Gastrocnemius medialis (tissue), 4 donors: ENCODE results near the gene PTK7.

Experiments
- POLR2A ChIP-seq, 2 donors: fragments of 450-650 bp; IDR thresholded peaks; one replicate each; pipeline ENCODE4 v1.6.1; 2017; ENCODE audit warnings: antibody characterized with exemption in 2 of 2, mild to moderate bottlenecking in 2 of 2, moderate library complexity in 2 of 2
- TF ChIP-seq, protein P1 (sequence below), 5 experiments: fragments of 450-650 bp in 3 of 5; fragments of 200-600 bp in 2 of 5; sonication (generic) in 2 of 5; IDR thresholded peaks in 4 of 5; conservative IDR thresholded peaks in 1 of 5; 1 replicate in 4 of 5; 2 replicates in 1 of 5; pipeline ENCODE4 v1.5.1; 2016 to 2019; ENCODE audit warnings: antibody characterized with exemption in 5 of 5, mild to moderate bottlenecking in 3 of 5, moderate library complexity in 3 of 5

- TF ChIP-seq, protein P1, sequence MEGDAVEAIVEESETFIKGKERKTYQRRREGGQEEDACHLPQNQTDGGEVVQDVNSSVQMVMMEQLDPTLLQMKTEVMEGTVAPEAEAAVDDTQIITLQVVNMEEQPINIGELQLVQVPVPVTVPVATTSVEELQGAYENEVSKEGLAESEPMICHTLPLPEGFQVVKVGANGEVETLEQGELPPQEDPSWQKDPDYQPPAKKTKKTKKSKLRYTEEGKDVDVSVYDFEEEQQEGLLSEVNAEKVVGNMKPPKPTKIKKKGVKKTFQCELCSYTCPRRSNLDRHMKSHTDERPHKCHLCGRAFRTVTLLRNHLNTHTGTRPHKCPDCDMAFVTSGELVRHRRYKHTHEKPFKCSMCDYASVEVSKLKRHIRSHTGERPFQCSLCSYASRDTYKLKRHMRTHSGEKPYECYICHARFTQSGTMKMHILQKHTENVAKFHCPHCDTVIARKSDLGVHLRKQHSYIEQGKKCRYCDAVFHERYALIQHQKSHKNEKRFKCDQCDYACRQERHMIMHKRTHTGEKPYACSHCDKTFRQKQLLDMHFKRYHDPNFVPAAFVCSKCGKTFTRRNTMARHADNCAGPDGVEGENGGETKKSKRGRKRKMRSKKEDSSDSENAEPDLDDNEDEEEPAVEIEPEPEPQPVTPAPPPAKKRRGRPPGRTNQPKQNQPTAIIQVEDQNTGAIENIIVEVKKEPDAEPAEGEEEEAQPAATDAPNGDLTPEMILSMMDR (IDR thresholded peaks at IDR 0.05 in 4 of 5, conservative IDR thresholded peaks at IDR 0.05 in 1 of 5): no peak
- no peak for TF ChIP-seq POLR2A (IDR thresholded peaks at IDR 0.05)
Measured at GRCh38 chr6:43077981-43078511, 1.9 kb downstream of the PTK7 start.
